Mammary epithelial cell (primary cell): ENCODE data around the gene MYOM3.

Experiments
- EZH2 ChIP-seq: IDR thresholded peaks from 2 replicates; pipeline ENCODE4 v1.6.1; 2012; ENCODE audit warnings: low read length, inconsistent platforms, borderline replicate concordance
- TF ChIP-seq, protein P1 (sequence below), 2 donors: IDR thresholded peaks in 1 of 2; conservative IDR thresholded peaks in 1 of 2; 2 replicates each; pipeline ENCODE4 v1.5.1; 2011 to 2012; ENCODE audit warnings: inconsistent platforms in 2 of 2, low read length in 2 of 2, mild to moderate bottlenecking in 2 of 2, control low read depth in 1 of 2, low read depth in 1 of 2; ENCODE audit not compliant: insufficient read depth in 1 of 2; ENCODE audit errors: extremely low read depth in 1 of 2

DNA sequence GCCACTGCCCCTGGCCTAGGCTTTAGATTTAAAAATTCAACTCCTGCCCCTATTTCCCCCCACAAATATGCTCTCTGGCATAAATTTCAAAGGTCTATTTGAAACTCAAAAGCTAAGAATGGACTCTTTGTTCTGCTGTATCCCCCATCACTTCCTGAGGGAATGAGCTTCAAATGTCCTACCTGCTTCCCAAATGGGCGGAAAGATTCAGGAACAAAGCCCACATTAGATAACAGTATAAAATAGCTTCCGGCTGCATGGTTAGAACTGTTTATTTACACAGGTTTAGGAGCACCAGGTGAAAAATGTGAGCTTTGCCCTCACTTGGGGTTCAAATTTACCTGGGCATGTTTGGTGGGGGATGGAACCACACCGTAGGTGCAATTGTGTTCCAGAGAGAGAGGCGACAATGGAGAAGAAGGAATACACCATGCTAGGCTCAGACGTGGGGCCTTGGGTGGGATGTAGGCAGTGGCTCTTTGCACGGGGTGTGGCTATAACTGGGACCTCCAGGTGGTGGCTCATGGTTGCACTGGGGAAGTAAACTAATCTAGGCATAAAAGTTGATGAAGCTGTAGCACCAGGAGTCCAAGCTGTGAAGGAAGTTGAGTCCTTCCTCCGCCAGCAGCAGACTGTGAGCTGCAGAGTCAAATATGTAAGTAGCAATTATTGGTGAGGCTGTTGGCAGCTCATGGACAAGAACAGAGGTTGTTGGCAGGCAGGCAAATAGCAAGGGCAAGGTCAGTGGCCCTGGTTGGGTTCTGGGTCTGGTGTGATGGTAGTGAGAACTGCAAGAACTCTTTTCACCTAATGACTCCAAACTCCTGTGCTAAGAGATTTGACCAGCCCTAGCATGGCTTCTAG is 90.3 kb downstream of the MYOM3 start:
- TF ChIP-seq, protein P1, sequence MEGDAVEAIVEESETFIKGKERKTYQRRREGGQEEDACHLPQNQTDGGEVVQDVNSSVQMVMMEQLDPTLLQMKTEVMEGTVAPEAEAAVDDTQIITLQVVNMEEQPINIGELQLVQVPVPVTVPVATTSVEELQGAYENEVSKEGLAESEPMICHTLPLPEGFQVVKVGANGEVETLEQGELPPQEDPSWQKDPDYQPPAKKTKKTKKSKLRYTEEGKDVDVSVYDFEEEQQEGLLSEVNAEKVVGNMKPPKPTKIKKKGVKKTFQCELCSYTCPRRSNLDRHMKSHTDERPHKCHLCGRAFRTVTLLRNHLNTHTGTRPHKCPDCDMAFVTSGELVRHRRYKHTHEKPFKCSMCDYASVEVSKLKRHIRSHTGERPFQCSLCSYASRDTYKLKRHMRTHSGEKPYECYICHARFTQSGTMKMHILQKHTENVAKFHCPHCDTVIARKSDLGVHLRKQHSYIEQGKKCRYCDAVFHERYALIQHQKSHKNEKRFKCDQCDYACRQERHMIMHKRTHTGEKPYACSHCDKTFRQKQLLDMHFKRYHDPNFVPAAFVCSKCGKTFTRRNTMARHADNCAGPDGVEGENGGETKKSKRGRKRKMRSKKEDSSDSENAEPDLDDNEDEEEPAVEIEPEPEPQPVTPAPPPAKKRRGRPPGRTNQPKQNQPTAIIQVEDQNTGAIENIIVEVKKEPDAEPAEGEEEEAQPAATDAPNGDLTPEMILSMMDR (conservative IDR thresholded peaks at IDR 0.05 in 1 of 2, IDR thresholded peaks at IDR 0.05 in 1 of 2; ENCODE audit: extremely low read depth in 1 of 2, insufficient read depth in 1 of 2, low read depth in 1 of 2, low read length in 2 of 2): no peak
- no peak for TF ChIP-seq EZH2
